ENCODE results near the gene STK40. TPM values are rescaled to one million over a fixed set of nuclear protein-coding genes. Genes with fewer than 3 reads are reported as not detected.
A peak's percentile ranks its signal among the peaks of the same experiment; 100 is the strongest.

STK40 gene
- total and polyA plus RNA-seq, 9 of the 15 experiments (the other 6 are each of a cell fraction or from before 2014, with no cell fraction given): 0.69 to 94.3 (median 39.1) TPM

- TF ChIP-seq ETV6 (IDR thresholded peaks at IDR 0.05; ENCODE audit: borderline replicate concordance in 1 of 2, low read depth in 2 of 2, low read length in 1 of 2): peak; percentile 50 to 63; a peak in 1 of 4 replicates
- TF ChIP-seq ETV6 (CRISPR knock-in tag; IDR thresholded peaks at IDR 0.05; ENCODE audit: borderline replicate concordance): no peak
Observed at GRCh38 chr1:36406440-36406839, 20.7 kb upstream of the STK40 start (continued).

- H3K27me3 ChIP-seq (ENCODE audit: control insufficient read depth in 2 of 2, insufficient read depth in 2 of 2, low read length in 2 of 2): no peaks in the 10 kb centered on the region
- H3K9me3 ChIP-seq (replicated peaks; ENCODE audit: control insufficient read depth, insufficient read depth, low read depth, low read length): no peaks in the 10 kb centered on the region
- in situ Hi-C loops (cut with MboI) (no loop called here), intact Hi-C loops (cut with micrococcal nuclease) (no loop called here)
- no peak for DNase-seq (ENCODE audit: extremely low read depth in 1 of 4, low spot score in 3 of 4)
- no peak overlapping the region for H3K9ac ChIP-seq (ENCODE audit: insufficient read depth in 1 of 2, low read depth in 2 of 2, low read length in 2 of 2)
- no peak for FAIRE-seq
- H3K4me3 ChIP-seq: no peak overlapping the region
- H3K27ac ChIP-seq (ENCODE audit: extremely low read depth, low read depth, low read length): no peak overlapping the region
- ChIA-PET CTCF (ENCODE audit: low intra/inter-chr PET ratio) (no interaction called here), POLR2A (interaction anchor here (0.9 to 10.6 kb wide), 4 partner anchors 10 to 237 kb away, joined by 3 to 315 read pairs (median 4); partner anchors contain the start of gene STK40)
- peaks cover 8% of the 10 kb centered on the region for H3K79me2 ChIP-seq (ENCODE audit: control insufficient read depth, insufficient read depth, low read length)
- 0 out of 3 replicates have a peak, but pooled peaks cover 2% of the 10 kb centered on the region for H3K36me3 ChIP-seq (ENCODE audit: control insufficient read depth, insufficient read depth, low read length)
- no peaks in the 10 kb centered on the region for H4K20me1 ChIP-seq (replicated peaks; ENCODE audit: control insufficient read depth, insufficient read depth, low read length)
- no peak for ATAC-seq
- 71% methylated on average over 4 of the region's 4 CpGs for WGBS (ENCODE audit: insufficient coverage, low coverage, missing lambda C conversion rate)
- no peak overlapping the region for H2AFZ ChIP-seq (ENCODE audit: low read depth, low read length)
- no peak overlapping the region for H3K4me2 ChIP-seq (ENCODE audit: insufficient read depth, low read length)
- peaks cover 18 to 34% of the 10 kb centered on the region in 2 experiments; a peak in 3 of 5 replicates for H3K4me1 ChIP-seq (replicated peaks in 1 of 2; ENCODE audit: control insufficient read depth in 2 of 2, insufficient read depth in 2 of 2, low read length in 2 of 2)
- BruUV-seq (replicated peaks): no TSS peak
- H3K9me1 ChIP-seq (ENCODE audit: control insufficient read depth, insufficient read depth, low read length): no peaks in the 10 kb centered on the region
- TF ChIP-seq MED1 (CRISPR knock-in tag; IDR thresholded peaks at IDR 0.05; ENCODE audit: borderline replicate concordance) (no peak), SMAD1 (IDR thresholded peaks at IDR 0.05; ENCODE audit: low read depth, low read length, partially characterized antibody) (no peak), NKRF (IDR thresholded peaks at IDR 0.05; ENCODE audit: borderline replicate concordance) (no peak), SMAD4 (CRISPR knock-in tag; conservative IDR thresholded peaks at IDR 0.05) (no peak), ZNF592 (IDR thresholded peaks at IDR 0.05) (no peak), NCOA1 (IDR thresholded peaks at IDR 0.05; ENCODE audit: low read depth) (no peak), ZNF165 (CRISPR knock-in tag; IDR thresholded peaks at IDR 0.05; ENCODE audit: borderline replicate concordance) (no peak), DLX4 (CRISPR knock-in tag; IDR thresholded peaks at IDR 0.05) (no peak), ZFP30 (CRISPR knock-in tag; IDR thresholded peaks at IDR 0.05; ENCODE audit: borderline replicate concordance) (no peak), NRF1 (conservative IDR thresholded peaks at IDR 0.05 in 1 of 2, IDR thresholded peaks at IDR 0.05 in 1 of 2) (no peak), ZNF764 (CRISPR knock-in tag; IDR thresholded peaks at IDR 0.05; ENCODE audit: low read depth) (no peak), PTBP1 (IDR thresholded peaks at IDR 0.05; ENCODE audit: low read depth, low read length) (no peak), SRSF9 (IDR thresholded peaks at IDR 0.05; ENCODE audit: borderline replicate concordance, low read depth, low read length) (no peak)
Observed at GRCh38 chr1:36402504-36402890, 16.8 kb upstream of the STK40 start.
